ENCODE measurements around the gene ARID3B. TPM values are rescaled to one million over a fixed set of nuclear protein-coding genes. Genes with fewer than 3 reads are reported as not detected.

ARID3B gene
- total RNA-seq, 1 experiment from 2014 or later: 8.1 TPM

DNA sequence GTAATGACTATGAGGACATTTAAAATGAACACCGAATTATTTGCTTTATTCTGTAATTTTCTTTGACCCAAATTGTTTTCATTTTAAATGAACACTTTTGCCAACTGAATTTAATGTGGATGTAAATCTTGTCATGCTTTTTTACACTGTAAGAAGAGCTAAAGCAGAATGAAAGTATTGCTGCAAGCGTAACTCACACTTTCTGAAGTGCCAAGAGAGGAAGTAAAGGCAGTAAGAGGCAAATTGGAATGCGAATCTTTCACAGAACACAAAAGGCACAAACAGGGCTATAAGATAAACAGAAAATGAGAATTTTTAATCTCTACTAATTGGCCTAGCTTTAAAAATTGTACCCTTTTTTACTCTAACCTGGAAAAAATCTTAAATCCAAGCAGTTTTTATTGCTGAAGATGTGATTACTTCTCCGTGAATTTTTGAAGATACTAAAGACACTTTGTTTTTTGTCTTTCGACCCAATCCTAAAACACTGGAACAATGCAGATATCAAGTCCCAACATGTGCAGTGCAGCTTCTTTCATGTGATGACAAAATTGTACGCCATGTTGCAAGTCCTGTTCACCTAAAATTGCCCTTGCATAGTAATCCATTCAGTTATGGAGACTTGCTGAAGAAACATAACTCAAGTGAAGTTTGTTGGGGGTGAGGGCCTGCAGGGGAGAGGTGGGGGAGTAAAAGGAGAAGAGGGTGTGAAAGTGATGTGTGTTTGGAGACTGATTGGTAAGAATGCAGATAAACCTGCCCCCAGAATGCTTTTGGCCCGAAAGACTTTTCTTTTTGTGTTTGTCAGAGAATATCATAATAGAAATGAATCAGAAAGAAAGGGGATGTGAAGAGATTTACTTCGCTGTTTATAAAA is 1.4 kb downstream of the ARID3B start:
- H3K4me2 ChIP-seq (ENCODE audit: low read length): peak overlapping the region; percentile 93
- H3K9me2 ChIP-seq (ENCODE audit: insufficient read depth): no peaks in the 10 kb centered on the region
- H3K9ac ChIP-seq (ENCODE audit: low read length): peak overlapping the region; percentile 78; the same call in 1 of the 2 replicates
- H3K4me1 ChIP-seq (ENCODE audit: control insufficient read depth in 1 of 2, insufficient read depth in 2 of 2, low read length in 2 of 2): peaks cover 20 to 45% of the 10 kb centered on the region in 2 experiments
- H4K20me1 ChIP-seq (ENCODE audit: insufficient read depth): peaks cover 14% of the 10 kb centered on the region
- CTCF ChIA-PET: no interaction called here
- POLR2A ChIA-PET: interaction anchor here (1.4 kb wide), 1 partner anchor 81 kb away, joined by 3 read pairs; the partner anchor contains the start of gene UBL7
- H2AFZ ChIP-seq (ENCODE audit: low read depth, low read length, poor library complexity, severe bottlenecking): no peak overlapping the region
- H3K4me3 ChIP-seq (replicated peaks in 1 of 2; ENCODE audit: low read depth in 1 of 2, low read length in 2 of 2): peak overlapping the region; percentile 88 to 91
- TSS peak; percentile 48 for BruUV-seq (replicated peaks)
- no peaks in the 10 kb centered on the region for H3K9me3 ChIP-seq (ENCODE audit: control insufficient read depth in 1 of 2, insufficient read depth in 1 of 2, low read depth in 1 of 2, low read length in 2 of 2)
- H3K27me3 ChIP-seq (ENCODE audit: insufficient read depth, low read length): peaks cover 10% of the 10 kb centered on the region; the same call in 1 of the 2 replicates
- peaks cover 31% of the 10 kb centered on the region for H3K79me2 ChIP-seq (ENCODE audit: insufficient read depth, low read length)
- DNase-seq (ENCODE audit: low read depth, low spot score) (no peak), ATAC-seq (no peak)
- intact Hi-C loops (cut with micrococcal nuclease): loop anchor here (2.0 kb wide), 1 partner anchor 168 kb away; no protein-coding TSS in a partner anchor
- RAD21 ChIA-PET (ENCODE audit: low non-redundant PET in 1 of 2, low total read pairs in 2 of 2, uncharacterized antibody in 2 of 2, unreplicated experiment in 2 of 2): no interaction called here
- TF ChIP-seq, protein P1, sequence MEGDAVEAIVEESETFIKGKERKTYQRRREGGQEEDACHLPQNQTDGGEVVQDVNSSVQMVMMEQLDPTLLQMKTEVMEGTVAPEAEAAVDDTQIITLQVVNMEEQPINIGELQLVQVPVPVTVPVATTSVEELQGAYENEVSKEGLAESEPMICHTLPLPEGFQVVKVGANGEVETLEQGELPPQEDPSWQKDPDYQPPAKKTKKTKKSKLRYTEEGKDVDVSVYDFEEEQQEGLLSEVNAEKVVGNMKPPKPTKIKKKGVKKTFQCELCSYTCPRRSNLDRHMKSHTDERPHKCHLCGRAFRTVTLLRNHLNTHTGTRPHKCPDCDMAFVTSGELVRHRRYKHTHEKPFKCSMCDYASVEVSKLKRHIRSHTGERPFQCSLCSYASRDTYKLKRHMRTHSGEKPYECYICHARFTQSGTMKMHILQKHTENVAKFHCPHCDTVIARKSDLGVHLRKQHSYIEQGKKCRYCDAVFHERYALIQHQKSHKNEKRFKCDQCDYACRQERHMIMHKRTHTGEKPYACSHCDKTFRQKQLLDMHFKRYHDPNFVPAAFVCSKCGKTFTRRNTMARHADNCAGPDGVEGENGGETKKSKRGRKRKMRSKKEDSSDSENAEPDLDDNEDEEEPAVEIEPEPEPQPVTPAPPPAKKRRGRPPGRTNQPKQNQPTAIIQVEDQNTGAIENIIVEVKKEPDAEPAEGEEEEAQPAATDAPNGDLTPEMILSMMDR (IDR thresholded peaks at IDR 0.05 in 2 of 3, conservative IDR thresholded peaks at IDR 0.05 in 1 of 3; ENCODE audit: borderline replicate concordance in 1 of 3, insufficient read depth in 1 of 3, low read depth in 2 of 3, low read length in 2 of 3): no peak
- no peak for TF ChIP-seq CBX3 (IDR thresholded peaks at IDR 0.05; ENCODE audit: low read depth)
- TF ChIP-seq ZBTB33 (IDR thresholded peaks at IDR 0.05; ENCODE audit: extremely low read depth, insufficient replicate concordance, low read length): no peak
- TF ChIP-seq TCF7L2 (IDR thresholded peaks at IDR 0.05; ENCODE audit: borderline replicate concordance, extremely low read depth, insufficient read depth, insufficient read length): no peak
- no peak for TF ChIP-seq EZH2phosphoT487 (IDR thresholded peaks at IDR 0.05; ENCODE audit: borderline replicate concordance)
- no peak for TF ChIP-seq MAX (IDR thresholded peaks at IDR 0.05)
- no peak for TF ChIP-seq ATF3 (IDR thresholded peaks at IDR 0.05)
- TF ChIP-seq RAD21 (IDR thresholded peaks at IDR 0.05; ENCODE audit: low read depth): no peak
- TF ChIP-seq SP1 (IDR thresholded peaks at IDR 0.05; ENCODE audit: low read depth): no peak
- no peak for TF ChIP-seq JUND (IDR thresholded peaks at IDR 0.05)
- TF ChIP-seq ZFX (IDR thresholded peaks at IDR 0.05): no peak
- no peak for TF ChIP-seq ZNF274 (IDR thresholded peaks at IDR 0.05; ENCODE audit: low read depth, low read length)
- TF ChIP-seq POLR2A (IDR thresholded peaks at IDR 0.05; ENCODE audit: borderline replicate concordance, extremely low read depth, insufficient read depth, insufficient read length): no peak
- no peak for TF ChIP-seq SIN3A (IDR thresholded peaks at IDR 0.05; ENCODE audit: low read depth)
- no peak for TF ChIP-seq EGR1 (IDR thresholded peaks at IDR 0.05; ENCODE audit: low read depth)
- TF ChIP-seq EZH2 (IDR thresholded peaks at IDR 0.05): no peak
- no peak for TF ChIP-seq CEBPB (IDR thresholded peaks at IDR 0.05; ENCODE audit: low read depth)
- TF ChIP-seq FOSL1 (IDR thresholded peaks at IDR 0.05; ENCODE audit: low read depth): no peak
- TF ChIP-seq, protein P2, sequence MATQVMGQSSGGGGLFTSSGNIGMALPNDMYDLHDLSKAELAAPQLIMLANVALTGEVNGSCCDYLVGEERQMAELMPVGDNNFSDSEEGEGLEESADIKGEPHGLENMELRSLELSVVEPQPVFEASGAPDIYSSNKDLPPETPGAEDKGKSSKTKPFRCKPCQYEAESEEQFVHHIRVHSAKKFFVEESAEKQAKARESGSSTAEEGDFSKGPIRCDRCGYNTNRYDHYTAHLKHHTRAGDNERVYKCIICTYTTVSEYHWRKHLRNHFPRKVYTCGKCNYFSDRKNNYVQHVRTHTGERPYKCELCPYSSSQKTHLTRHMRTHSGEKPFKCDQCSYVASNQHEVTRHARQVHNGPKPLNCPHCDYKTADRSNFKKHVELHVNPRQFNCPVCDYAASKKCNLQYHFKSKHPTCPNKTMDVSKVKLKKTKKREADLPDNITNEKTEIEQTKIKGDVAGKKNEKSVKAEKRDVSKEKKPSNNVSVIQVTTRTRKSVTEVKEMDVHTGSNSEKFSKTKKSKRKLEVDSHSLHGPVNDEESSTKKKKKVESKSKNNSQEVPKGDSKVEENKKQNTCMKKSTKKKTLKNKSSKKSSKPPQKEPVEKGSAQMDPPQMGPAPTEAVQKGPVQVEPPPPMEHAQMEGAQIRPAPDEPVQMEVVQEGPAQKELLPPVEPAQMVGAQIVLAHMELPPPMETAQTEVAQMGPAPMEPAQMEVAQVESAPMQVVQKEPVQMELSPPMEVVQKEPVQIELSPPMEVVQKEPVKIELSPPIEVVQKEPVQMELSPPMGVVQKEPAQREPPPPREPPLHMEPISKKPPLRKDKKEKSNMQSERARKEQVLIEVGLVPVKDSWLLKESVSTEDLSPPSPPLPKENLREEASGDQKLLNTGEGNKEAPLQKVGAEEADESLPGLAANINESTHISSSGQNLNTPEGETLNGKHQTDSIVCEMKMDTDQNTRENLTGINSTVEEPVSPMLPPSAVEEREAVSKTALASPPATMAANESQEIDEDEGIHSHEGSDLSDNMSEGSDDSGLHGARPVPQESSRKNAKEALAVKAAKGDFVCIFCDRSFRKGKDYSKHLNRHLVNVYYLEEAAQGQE (IDR thresholded peaks at IDR 0.05; ENCODE audit: low read depth): no peak
- H3K36me3 ChIP-seq (ENCODE audit: control insufficient read depth in 1 of 2, insufficient read depth in 2 of 2, low read length in 2 of 2): no peaks in the 10 kb centered on the region
- no peak overlapping the region for H3K27ac ChIP-seq (ENCODE audit: low read depth, low read length)
